CD4-positive, alpha-beta T cell treated with Interleukin-17A for 4 hours (primary cell): ENCODE measurements around the gene RAB31.
"Not testable (repeated sequence)": the region's sequence is repeated elsewhere in the genome, so short reads cannot be mapped to it uniquely, and the experiment has no call there.

Experiments
- DNase-seq: peaks from one replicate; pipeline ENCODE4 v3.0.0-alpha.2; 2020; ENCODE audit warnings: mixed read lengths

The RAB31 gene

GRCh38 chr18:9898792-9899549, 190.9 kb downstream of the RAB31 start:
- DNase-seq: no peak

- DNase-seq: not testable (repeated sequence)
These were observed 191.4 kb downstream of the RAB31 start for GRCh38 chr18:9899550-9899930.

GRCh38 chr18:9900699-9901098, 192.6 kb downstream of the RAB31 start:
- DNase-seq: no peak

- DNase-seq: no peak
These were observed 193.3 kb downstream of the RAB31 start for GRCh38 chr18:9901377-9901776.

- DNase-seq: not testable (repeated sequence)
These were observed 194.2 kb downstream of the RAB31 start for GRCh38 chr18:9902264-9902663.

- no peak for DNase-seq
These were observed 194.7 kb downstream of the RAB31 start for GRCh38 chr18:9902832-9903231.

GRCh38 chr18:9905401-9905922, 197.4 kb downstream of the RAB31 start:
- no peak for DNase-seq

- no peak for DNase-seq
These were observed 198.4 kb downstream of the RAB31 start for GRCh38 chr18:9906481-9906880.

GRCh38 chr18:9907867-9908266, 199.8 kb downstream of the RAB31 start:
- DNase-seq: no peak

- DNase-seq: no peak
These were observed 202.0 kb downstream of the RAB31 start for GRCh38 chr18:9910071-9910470.

GRCh38 chr18:9910661-9911060, 202.6 kb downstream of the RAB31 start:
- no peak for DNase-seq

GRCh38 chr18:9911226-9911625, 203.1 kb downstream of the RAB31 start:
- no peak for DNase-seq
